AG09319 (cell line): ENCODE results near the gene RNF213.

Experiments used
- DNase-seq: peaks from one replicate; pipeline ENCODE4 v3.0.0-alpha.2; 2010; ENCODE audit warnings: low read depth; ENCODE audit errors: extremely low read depth
- TF ChIP-seq, protein P1 (sequence below): IDR thresholded peaks from 2 replicates; pipeline ENCODE4 v1.5.1; 2011; ENCODE audit warnings: low read depth, mild to moderate bottlenecking, inconsistent platforms, low read length, moderate library complexity

The RNF213 gene

DNA sequence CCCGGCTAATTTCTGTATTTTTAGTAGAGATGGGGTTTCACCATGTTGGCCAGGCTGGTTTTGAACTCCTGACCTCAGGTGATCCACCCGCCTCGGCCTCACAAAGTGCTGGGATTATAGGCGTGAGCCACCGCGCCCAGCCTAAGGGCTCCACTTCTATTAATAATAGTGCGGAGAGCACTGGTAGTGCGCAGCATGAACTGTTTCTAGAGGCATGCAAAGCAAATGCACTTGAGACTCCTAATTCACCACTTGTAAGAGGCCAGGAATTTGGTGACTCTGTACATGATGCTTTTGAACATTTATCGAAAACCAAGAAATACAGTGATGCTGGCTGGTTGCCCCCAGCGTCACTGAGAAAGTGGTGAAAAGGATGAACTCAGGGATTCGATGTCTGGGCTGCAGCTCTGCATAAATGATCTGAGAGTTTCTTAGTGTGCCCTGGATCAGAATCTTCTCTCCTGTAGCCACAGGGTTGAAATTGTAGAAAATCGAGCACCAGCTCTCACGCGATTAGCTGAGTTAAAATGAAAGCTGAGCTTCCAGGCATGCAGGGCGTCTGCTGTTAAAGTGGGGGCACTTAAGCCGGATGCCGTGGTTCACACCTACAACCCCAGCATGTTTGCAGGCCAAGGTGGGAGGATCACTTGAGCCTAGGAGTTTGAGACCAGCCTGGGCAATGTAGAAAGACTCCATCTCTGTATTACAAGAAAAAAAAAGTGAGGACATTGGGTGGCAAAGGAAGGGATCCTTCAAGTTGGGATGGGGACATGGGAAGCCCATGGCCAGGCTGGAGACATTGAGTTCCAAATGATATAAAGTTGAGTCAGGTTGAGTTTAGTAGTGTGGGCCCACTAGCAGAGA, 4.8 kb downstream of the RNF213 start:
- TF ChIP-seq, protein P1, sequence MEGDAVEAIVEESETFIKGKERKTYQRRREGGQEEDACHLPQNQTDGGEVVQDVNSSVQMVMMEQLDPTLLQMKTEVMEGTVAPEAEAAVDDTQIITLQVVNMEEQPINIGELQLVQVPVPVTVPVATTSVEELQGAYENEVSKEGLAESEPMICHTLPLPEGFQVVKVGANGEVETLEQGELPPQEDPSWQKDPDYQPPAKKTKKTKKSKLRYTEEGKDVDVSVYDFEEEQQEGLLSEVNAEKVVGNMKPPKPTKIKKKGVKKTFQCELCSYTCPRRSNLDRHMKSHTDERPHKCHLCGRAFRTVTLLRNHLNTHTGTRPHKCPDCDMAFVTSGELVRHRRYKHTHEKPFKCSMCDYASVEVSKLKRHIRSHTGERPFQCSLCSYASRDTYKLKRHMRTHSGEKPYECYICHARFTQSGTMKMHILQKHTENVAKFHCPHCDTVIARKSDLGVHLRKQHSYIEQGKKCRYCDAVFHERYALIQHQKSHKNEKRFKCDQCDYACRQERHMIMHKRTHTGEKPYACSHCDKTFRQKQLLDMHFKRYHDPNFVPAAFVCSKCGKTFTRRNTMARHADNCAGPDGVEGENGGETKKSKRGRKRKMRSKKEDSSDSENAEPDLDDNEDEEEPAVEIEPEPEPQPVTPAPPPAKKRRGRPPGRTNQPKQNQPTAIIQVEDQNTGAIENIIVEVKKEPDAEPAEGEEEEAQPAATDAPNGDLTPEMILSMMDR = no peak
- no peak for DNase-seq

DNA sequence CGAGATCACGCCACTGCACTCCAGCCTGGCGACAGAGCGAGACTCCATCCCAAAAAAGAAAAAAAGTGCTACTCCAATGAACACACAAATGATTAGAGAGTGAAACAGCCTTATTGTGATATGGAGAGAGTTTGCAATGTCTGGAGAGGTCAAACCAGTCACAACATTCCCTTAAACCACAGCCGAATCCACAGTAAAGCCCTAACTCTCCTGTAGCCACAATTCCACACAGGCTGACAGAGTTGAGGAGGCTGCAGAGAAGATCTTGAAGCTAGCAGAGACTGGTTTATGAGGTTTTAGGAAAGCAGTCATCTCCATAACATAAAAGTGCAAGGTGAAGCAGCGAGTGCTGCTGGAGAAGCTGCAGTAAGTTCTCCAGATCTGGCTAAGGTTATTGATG, 6.7 kb downstream of the RNF213 start:
- TF ChIP-seq, protein P1 = no peak
- DNase-seq = no peak

DNA sequence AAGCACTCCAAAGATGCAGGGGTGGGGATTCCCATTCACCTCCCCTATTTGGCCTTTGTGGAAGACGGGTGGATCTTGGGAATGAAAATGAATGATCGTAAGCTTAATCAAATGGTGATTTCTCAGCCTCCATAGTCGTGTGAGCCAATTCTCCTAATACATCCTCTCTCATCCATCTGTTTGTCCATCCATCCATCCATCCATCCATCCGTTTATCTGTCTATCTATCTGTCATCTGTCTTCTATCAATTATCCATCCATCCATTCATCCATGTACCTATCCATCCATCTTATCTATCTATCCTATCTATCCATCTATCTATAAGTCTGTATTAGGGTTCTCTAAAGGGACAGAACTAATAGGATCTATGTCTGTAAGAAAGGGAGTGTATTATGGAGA, 7.8 kb downstream of the RNF213 start:
- DNase-seq = no peak
- TF ChIP-seq, protein P1 = no peak

DNA sequence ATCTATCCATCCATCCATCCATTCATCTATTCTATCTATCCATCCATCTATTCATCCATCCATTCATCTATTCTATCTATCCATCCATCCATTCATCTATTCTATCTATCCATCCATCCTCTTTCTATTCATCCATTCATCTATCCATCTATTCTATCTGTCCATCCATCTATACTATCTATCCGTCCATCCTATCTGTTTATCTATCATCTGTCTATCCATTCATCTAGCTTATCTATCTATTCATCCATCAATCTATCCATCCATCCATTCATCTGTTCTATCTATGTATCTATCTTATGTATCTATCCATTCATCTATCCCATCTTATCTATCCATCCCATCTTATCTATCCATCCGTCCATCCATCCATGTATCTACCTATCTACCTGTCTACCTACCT, 8.8 kb downstream of the RNF213 start:
- no peak for DNase-seq
- TF ChIP-seq, protein P1 = no peak

DNA sequence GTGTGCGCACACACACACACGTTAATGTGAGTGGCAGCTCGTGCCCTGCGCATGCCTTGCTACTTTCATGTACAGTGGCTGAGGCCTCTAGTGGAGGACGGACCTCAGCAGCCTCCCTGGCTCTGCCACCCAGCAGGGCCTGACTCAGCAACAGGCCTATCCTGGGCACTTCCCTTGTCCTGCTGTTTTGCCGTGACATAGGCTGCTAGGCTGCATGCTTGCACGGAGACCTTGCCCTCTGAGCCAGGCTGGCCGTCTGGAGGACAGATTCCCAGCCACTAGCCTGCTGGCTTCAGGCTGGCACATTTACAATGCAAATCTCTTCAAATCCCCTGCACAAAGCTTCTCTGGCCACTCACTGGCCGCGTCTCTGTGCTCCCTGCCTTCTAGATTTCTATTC, 9.5 kb downstream of the RNF213 start:
- no peak for DNase-seq
- TF ChIP-seq, protein P1 = no peak

DNA sequence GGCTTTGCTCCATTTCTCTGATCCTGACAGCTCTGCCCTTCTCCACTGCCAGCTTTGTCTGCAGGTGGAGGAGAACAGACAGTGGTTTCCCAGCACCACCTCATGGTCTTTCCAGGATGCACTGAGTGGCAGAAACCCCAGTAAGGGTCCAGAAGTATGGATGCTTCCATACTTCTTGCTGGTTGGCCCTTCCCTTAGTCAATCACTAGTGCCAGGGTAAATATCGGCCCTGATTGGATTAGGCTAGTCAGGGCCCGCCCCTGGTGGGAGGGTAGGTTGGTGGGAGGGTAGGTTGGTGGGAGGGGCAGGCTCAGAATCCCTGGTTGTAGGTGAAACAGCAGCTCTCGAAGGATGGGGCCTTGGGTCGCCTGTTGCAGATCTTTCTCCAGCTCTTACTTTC, 10.2 kb downstream of the RNF213 start:
- no peak for DNase-seq
- TF ChIP-seq, protein P1 = no peak

DNA sequence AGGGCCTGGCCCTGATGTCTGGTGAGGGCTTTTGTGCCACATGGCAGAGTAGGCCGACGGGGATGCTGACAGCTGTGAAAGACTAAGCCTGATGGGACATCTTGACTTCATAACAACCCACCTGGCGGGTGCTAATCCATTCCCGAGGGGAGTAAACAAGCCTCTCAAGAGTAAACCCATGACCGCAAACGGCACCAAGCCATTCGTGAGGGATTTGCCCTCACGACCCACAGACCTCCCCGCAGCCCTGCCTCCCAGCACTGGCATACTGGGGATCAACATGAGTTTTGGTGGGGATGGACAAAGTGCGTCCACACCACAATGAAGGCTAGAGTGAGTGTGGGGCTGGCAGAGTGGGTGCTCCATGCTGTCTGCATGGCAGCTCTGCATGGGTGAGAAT, 11.7 kb downstream of the RNF213 start:
- DNase-seq = no peak
- TF ChIP-seq, protein P1 = no peak
